H1 (cell line): ENCODE results near the gene GABRG2.

Source experiments
- GTF2F1 ChIP-seq: IDR thresholded peaks from 2 replicates; pipeline ENCODE4 v1.6.1; 2012; ENCODE audit warnings: low read depth, low read length, improper control_type of control experiment, borderline replicate concordance
- YY1 ChIP-seq: IDR thresholded peaks from 2 replicates; pipeline ENCODE4 v1.6.1; 2011; ENCODE audit warnings: low read depth, mild to moderate bottlenecking, low read length
- TF ChIP-seq, protein P1 (sequence below), 3 experiments: IDR thresholded peaks; 1 replicate in 2 of 3; 2 replicates in 1 of 3; pipeline versions ENCODE4 v1.5.1 to v1.6.1; 2011; ENCODE audit warnings: low read length in 3 of 3, mild to moderate bottlenecking in 3 of 3, inconsistent platforms in 2 of 3, low read depth in 1 of 3, moderate library complexity in 1 of 3; ENCODE audit not compliant: insufficient read depth in 1 of 3; ENCODE audit errors: control extremely low read depth in 1 of 3

DNA sequence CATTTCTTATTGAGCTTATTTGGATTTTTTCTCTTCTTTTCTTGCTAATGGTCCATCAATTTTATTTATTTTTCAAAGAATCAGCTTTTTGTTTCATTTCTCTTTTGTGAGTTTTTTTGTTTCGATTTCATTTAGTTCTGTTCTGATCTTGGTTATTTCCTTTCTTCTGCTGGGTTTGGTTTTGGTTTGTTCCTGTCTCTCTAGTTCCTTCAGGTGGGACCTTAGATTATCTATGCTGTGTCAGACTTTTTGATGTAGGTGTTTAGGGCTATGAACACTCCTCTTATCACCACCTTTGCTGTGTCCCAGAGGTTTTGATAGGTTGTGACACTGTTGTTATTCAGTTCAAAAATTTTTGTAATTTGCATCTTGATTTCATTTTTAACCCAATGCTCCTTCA is 119.8 kb downstream of the GABRG2 start:
- no peak for TF ChIP-seq GTF2F1
- TF ChIP-seq, protein P1, sequence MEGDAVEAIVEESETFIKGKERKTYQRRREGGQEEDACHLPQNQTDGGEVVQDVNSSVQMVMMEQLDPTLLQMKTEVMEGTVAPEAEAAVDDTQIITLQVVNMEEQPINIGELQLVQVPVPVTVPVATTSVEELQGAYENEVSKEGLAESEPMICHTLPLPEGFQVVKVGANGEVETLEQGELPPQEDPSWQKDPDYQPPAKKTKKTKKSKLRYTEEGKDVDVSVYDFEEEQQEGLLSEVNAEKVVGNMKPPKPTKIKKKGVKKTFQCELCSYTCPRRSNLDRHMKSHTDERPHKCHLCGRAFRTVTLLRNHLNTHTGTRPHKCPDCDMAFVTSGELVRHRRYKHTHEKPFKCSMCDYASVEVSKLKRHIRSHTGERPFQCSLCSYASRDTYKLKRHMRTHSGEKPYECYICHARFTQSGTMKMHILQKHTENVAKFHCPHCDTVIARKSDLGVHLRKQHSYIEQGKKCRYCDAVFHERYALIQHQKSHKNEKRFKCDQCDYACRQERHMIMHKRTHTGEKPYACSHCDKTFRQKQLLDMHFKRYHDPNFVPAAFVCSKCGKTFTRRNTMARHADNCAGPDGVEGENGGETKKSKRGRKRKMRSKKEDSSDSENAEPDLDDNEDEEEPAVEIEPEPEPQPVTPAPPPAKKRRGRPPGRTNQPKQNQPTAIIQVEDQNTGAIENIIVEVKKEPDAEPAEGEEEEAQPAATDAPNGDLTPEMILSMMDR (IDR thresholded peaks at IDR 0.05; ENCODE audit: control extremely low read depth in 1 of 3, insufficient read depth in 1 of 3, low read depth in 1 of 3, low read length in 3 of 3), result no peak
- no peak for TF ChIP-seq YY1
